ENCODE results near the gene GMPR2.

- TF ChIP-seq, protein P1, sequence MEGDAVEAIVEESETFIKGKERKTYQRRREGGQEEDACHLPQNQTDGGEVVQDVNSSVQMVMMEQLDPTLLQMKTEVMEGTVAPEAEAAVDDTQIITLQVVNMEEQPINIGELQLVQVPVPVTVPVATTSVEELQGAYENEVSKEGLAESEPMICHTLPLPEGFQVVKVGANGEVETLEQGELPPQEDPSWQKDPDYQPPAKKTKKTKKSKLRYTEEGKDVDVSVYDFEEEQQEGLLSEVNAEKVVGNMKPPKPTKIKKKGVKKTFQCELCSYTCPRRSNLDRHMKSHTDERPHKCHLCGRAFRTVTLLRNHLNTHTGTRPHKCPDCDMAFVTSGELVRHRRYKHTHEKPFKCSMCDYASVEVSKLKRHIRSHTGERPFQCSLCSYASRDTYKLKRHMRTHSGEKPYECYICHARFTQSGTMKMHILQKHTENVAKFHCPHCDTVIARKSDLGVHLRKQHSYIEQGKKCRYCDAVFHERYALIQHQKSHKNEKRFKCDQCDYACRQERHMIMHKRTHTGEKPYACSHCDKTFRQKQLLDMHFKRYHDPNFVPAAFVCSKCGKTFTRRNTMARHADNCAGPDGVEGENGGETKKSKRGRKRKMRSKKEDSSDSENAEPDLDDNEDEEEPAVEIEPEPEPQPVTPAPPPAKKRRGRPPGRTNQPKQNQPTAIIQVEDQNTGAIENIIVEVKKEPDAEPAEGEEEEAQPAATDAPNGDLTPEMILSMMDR (IDR thresholded peaks at IDR 0.05; ENCODE audit: poor library complexity) = no peak
- TF ChIP-seq EZH2 (IDR thresholded peaks at IDR 0.05; ENCODE audit: borderline replicate concordance) (no peak), EZH2phosphoT487 (IDR thresholded peaks at IDR 0.05; ENCODE audit: low read depth, severe bottlenecking, unreplicated experiment) (no peak)
These were observed 6.3 kb upstream of the GMPR2 start for GRCh38 chr14:24226473-24226872.

Data from hepatocyte (in vitro differentiated cells).